OCI-LY7 (cell line): Measurements from ENCODE around the gene SPOCK1. TPM values are rescaled to one million over a fixed set of nuclear protein-coding genes. Genes with fewer than 3 reads are reported as not detected.

Source experiments
- BruUV-seq: library from RNA; stranded (reverse); fragments of 400-500 nt; replicated peaks from 2 replicates; lab custom pipeline; 2021; lab: Mats Ljungman, UMichigan
- CTCF ChIA-PET: fragments of 300-600 bp; sonication (Branson Sonifier 250); formaldehyde crosslinking; loops from one replicate; lab custom pipeline; 2022; ENCODE audit warnings: antibody characterized with exemption; ENCODE audit not compliant: unreplicated experiment; lab: Charles Lee
- POLR2A ChIA-PET: fragments of 300-600 bp; sonication (Branson Sonifier 250); formaldehyde crosslinking; loops from one replicate; lab custom pipeline; 2022; ENCODE audit warnings: antibody characterized with exemption; lab: Charles Lee
- DNase-seq: peaks from one replicate; pipeline ENCODE4 v3.0.0-alpha.2; 2015; ENCODE audit warnings: low spot score
- H2AFZ ChIP-seq: fragments of 200-600 bp; sonication (generic), shearing (Covaris generic); 2 replicates; pipeline ENCODE4 v1.6.1; 2014; ENCODE audit warnings: mild to moderate bottlenecking, antibody characterized with exemption, low read length, moderate library complexity
- H3K27ac ChIP-seq: fragments of 200-600 bp; sonication (generic); 2 replicates; pipeline ENCODE4 v1.5.1; 2014; ENCODE audit warnings: mixed run types, low read depth, mild to moderate bottlenecking, moderate library complexity, low read length, inconsistent platforms; ENCODE audit not compliant: poor library complexity, severe bottlenecking
- H3K36me3 ChIP-seq: fragments of 200-600 bp; sonication (generic); 2 replicates; pipeline ENCODE4 v1.6.1; 2014; ENCODE audit warnings: mild to moderate bottlenecking, antibody characterized with exemption, low read length, moderate library complexity, mixed read lengths; ENCODE audit not compliant: insufficient read depth
- H3K4me1 ChIP-seq: fragments of 200-600 bp; sonication (generic); 2 replicates; pipeline ENCODE4 v1.5.1; 2014; ENCODE audit warnings: mild to moderate bottlenecking, low read length; ENCODE audit not compliant: insufficient read depth, poor library complexity, severe bottlenecking
- H3K4me2 ChIP-seq: fragments of 200-600 bp; sonication (generic); 2 replicates; pipeline ENCODE4 v1.6.1; 2014; ENCODE audit warnings: mild to moderate bottlenecking, low read length
- H3K4me3 ChIP-seq: fragments of 200-600 bp; sonication (generic); 2 replicates; pipeline ENCODE4 v1.5.1; 2014; ENCODE audit warnings: mild to moderate bottlenecking, low read depth, low read length; ENCODE audit not compliant: poor library complexity, severe bottlenecking
- H3K79me2 ChIP-seq: fragments of 200-600 bp; sonication (generic); 2 replicates; pipeline ENCODE4 v1.6.1; 2016; ENCODE audit warnings: low read depth, mild to moderate bottlenecking, low read length, moderate library complexity, mixed read lengths; ENCODE audit not compliant: insufficient read depth
- H3K9me2 ChIP-seq: fragments of 200-600 bp; sonication (generic); 2 replicates; pipeline ENCODE4 v1.6.1; 2016; ENCODE audit warnings: mild to moderate bottlenecking, low read length, mixed read lengths; ENCODE audit not compliant: insufficient read depth
- H3K9me3 ChIP-seq: fragments of 200-600 bp; sonication (generic); 2 replicates; pipeline ENCODE4 v1.6.1; 2014; ENCODE audit warnings: mild to moderate bottlenecking, mixed run types, low read length, mixed read lengths
- H4K20me1 ChIP-seq: fragments of 200-600 bp; sonication (generic); 2 replicates; pipeline ENCODE4 v1.6.1; 2014; ENCODE audit warnings: mild to moderate bottlenecking, antibody characterized with exemption, low read length, moderate library complexity, mixed read lengths; ENCODE audit not compliant: insufficient read depth
- CTCF ChIP-seq: fragments of 200-600 bp; sonication (generic); conservative IDR thresholded peaks from 2 replicates; pipeline ENCODE4 v1.5.1; 2014; ENCODE audit warnings: mild to moderate bottlenecking, antibody characterized with exemption, low read length, moderate library complexity, mixed read lengths
- EZH2phosphoT487 ChIP-seq: fragments of 200-600 bp; sonication (generic); IDR thresholded peaks from 2 replicates; pipeline ENCODE4 v1.6.1; 2018; ENCODE audit warnings: low read depth, borderline replicate concordance, mild to moderate bottlenecking, mixed run types, antibody characterized with exemption, low read length, moderate library complexity, mixed read lengths
- intact Hi-C: fragments of 100-400 bp; cut with micrococcal nuclease; formaldehyde crosslinking; loops from one replicate; pipeline ENCODE4 v1.10.0; 2022; ENCODE audit not compliant: unreplicated experiment
- total RNA-seq, 2 experiments: library from RNA; depleted of rRNA in 1 of 2; stranded (reverse); fragments of >200 nt in 1 of 2; shearing (Covaris generic) in 1 of 2; gene quantifications; 2 replicates each; pipeline ENCODE4 v1.2.3, GENCODE V29; 2014 to 2022

The SPOCK1 gene
- total RNA-seq, 2 experiments from 2014 or later = 0.29 to 1.5 TPM

GRCh38 chr5:137481596-137481995 lies 17.5 kb downstream of the SPOCK1 start:
- no peak for DNase-seq
- Histone ChIP-seq H3K4me2 (no peak overlapping the region), H3K4me3 (no peak overlapping the region), H3K27ac (no peak overlapping the region), H3K9me2 (no peaks in the 10 kb centered on the region), H3K36me3 (no peaks in the 10 kb centered on the region), H3K79me2 (no peaks in the 10 kb centered on the region), H2AFZ (no peak overlapping the region), H3K9me3 (no peaks in the 10 kb centered on the region), H4K20me1 (no peaks in the 10 kb centered on the region), H3K4me1 (no peaks in the 10 kb centered on the region)
- CTCF ChIA-PET = no interaction called here
- BruUV-seq = no TSS peak
- intact Hi-C loops = no loop called here
- POLR2A ChIA-PET = no interaction called here
- TF ChIP-seq EZH2phosphoT487 = no peak
- TF ChIP-seq CTCF = no peak

GRCh38 chr5:137478043-137478442 lies 21.1 kb downstream of the SPOCK1 start:
- H3K4me1 ChIP-seq = no peaks in the 10 kb centered on the region
- DNase-seq = no peak
- TF ChIP-seq CTCF = no peak
- TF ChIP-seq EZH2phosphoT487 = no peak
- H2AFZ ChIP-seq = no peak overlapping the region
- intact Hi-C loops = no loop called here
- H3K4me3 ChIP-seq = no peak overlapping the region
- H3K4me2 ChIP-seq = no peak overlapping the region
- BruUV-seq = no TSS peak
- CTCF ChIA-PET = no interaction called here
- no peaks in the 10 kb centered on the region for H3K9me3 ChIP-seq
- no peaks in the 10 kb centered on the region for H3K36me3 ChIP-seq
- H3K27ac ChIP-seq = no peak overlapping the region
- POLR2A ChIA-PET = no interaction called here
- no peaks in the 10 kb centered on the region for H3K9me2 ChIP-seq
- no peaks in the 10 kb centered on the region for H4K20me1 ChIP-seq
- H3K79me2 ChIP-seq = no peaks in the 10 kb centered on the region

GRCh38 chr5:137470921-137471220 lies 28.3 kb downstream of the SPOCK1 start:
- Histone ChIP-seq H3K9me3 (no peaks in the 10 kb centered on the region), H3K79me2 (no peaks in the 10 kb centered on the region), H2AFZ (no peak overlapping the region), H3K36me3 (no peaks in the 10 kb centered on the region), H3K4me2 (no peak overlapping the region), H3K27ac (no peak overlapping the region), H3K9me2 (no peaks in the 10 kb centered on the region), H3K4me1 (no peaks in the 10 kb centered on the region), H3K4me3 (no peak overlapping the region), H4K20me1 (no peaks in the 10 kb centered on the region)
- intact Hi-C loops = no loop called here
- no TSS peak for BruUV-seq
- CTCF ChIA-PET = no interaction called here
- POLR2A ChIA-PET = no interaction called here
- DNase-seq = no peak
- TF ChIP-seq EZH2phosphoT487 (no peak), CTCF (no peak)
